Transverse colon (tissue), 4 donors: Measurements from ENCODE around the gene ZNF397. TPM values are rescaled to one million over a fixed set of nuclear protein-coding genes. Genes with fewer than 3 reads are reported as not detected.

Experiments
- DNase-seq: peaks from one replicate; pipeline ENCODE4 v3.0.0-alpha.2; 2019
- H3K27ac ChIP-seq, 4 donors: fragments of 200-600 bp; sonication (generic); 2 replicates each; pipeline ENCODE4 v1.5.1; 2016 to 2018; ENCODE audit warnings: inconsistent platforms in 4 of 4
- H3K27me3 ChIP-seq: fragments of 200-600 bp; sonication (generic); 2 replicates; pipeline ENCODE4 v1.5.1; 2017; ENCODE audit warnings: inconsistent platforms
- H3K36me3 ChIP-seq, 4 donors: fragments of 200-600 bp; sonication (generic); 2 replicates each; pipeline ENCODE4 v1.5.1; 2017 to 2019; ENCODE audit warnings: inconsistent platforms in 4 of 4
- H3K4me1 ChIP-seq, 4 donors: fragments of 200-600 bp; sonication (generic); 2 replicates each; pipeline ENCODE4 v1.5.1; 2017 to 2020; ENCODE audit warnings: inconsistent platforms in 4 of 4
- H3K4me3 ChIP-seq, 4 donors: fragments of 200-600 bp; sonication (generic); 1 replicate in 1 of 4; 2 replicates in 3 of 4; pipeline versions ENCODE4 v1.5.1 to v1.6.1; 2017 to 2019; ENCODE audit warnings: inconsistent platforms in 4 of 4
- H3K9me3 ChIP-seq, 2 donors: fragments of 200-600 bp; sonication (generic); 2 replicates each; pipeline ENCODE4 v1.5.1; 2017 to 2019; ENCODE audit warnings: inconsistent platforms in 2 of 2
- EP300 ChIP-seq: sonication (generic); formaldehyde crosslinking; IDR thresholded peaks from one replicate; pipeline ENCODE4 v1.6.1; 2017; ENCODE audit warnings: antibody characterized with exemption, low read depth
- POLR2A ChIP-seq: fragments of 450-650 bp; IDR thresholded peaks from one replicate; pipeline ENCODE4 v1.6.1; 2016; ENCODE audit warnings: antibody characterized with exemption, mild to moderate bottlenecking, moderate library complexity
- POLR2AphosphoS5 ChIP-seq, 3 donors: sonication (generic); formaldehyde crosslinking; IDR thresholded peaks; one replicate each; pipeline ENCODE4 v1.6.1; 2016; ENCODE audit warnings: antibody characterized with exemption in 3 of 3
- WGBS, 2 donors: methylation state at CpG; one replicate each; pipeline ENCODE4 v1.1.5; 2018; ENCODE audit warnings: low coverage in 1 of 2; 5-methylcytosine and 5-hydroxymethylcytosine counted together
- in situ Hi-C, 4 donors: fragments of 200-750 bp; cut with MboI; loops; one replicate each; pipeline versions ENCODE4 v1.15.0 to v1.15.1; 2017; ENCODE audit warnings: low sequenced_read_pairs in 3 of 4, low pct_ligation_motif_present in 1 of 4, low pct_unique_long_range_greater_than_20kb in 1 of 4
- intact Hi-C: fragments of 100-400 bp; cut with DNase I; formaldehyde crosslinking; loops from one replicate; pipeline ENCODE4 v1.15.1; 2023; ENCODE audit warnings: low total_unique reads
- total RNA-seq, 4 donors: library from RNA; depleted of rRNA; stranded (reverse); fragments of >200 nt; gene quantifications; one replicate each; pipeline ENCODE4 v1.1.0, GENCODE V29; 2016
- TF ChIP-seq, protein P1 (sequence below), 5 experiments: fragments of 200-600 bp in 3 of 5; fragments of 450-650 bp in 2 of 5; sonication (generic) in 3 of 5; IDR thresholded peaks; 1 replicate in 2 of 5; 2 replicates in 3 of 5; pipeline ENCODE4 v1.5.1; 2016 to 2017; ENCODE audit warnings: antibody characterized with exemption in 5 of 5, inconsistent platforms in 3 of 5, mild to moderate bottlenecking in 2 of 5, moderate library complexity in 1 of 5

The ZNF397 gene
- total RNA-seq, 4 donors from 2014 or later, result 21.8 to 60.6 (median 32.0) TPM

DNA sequence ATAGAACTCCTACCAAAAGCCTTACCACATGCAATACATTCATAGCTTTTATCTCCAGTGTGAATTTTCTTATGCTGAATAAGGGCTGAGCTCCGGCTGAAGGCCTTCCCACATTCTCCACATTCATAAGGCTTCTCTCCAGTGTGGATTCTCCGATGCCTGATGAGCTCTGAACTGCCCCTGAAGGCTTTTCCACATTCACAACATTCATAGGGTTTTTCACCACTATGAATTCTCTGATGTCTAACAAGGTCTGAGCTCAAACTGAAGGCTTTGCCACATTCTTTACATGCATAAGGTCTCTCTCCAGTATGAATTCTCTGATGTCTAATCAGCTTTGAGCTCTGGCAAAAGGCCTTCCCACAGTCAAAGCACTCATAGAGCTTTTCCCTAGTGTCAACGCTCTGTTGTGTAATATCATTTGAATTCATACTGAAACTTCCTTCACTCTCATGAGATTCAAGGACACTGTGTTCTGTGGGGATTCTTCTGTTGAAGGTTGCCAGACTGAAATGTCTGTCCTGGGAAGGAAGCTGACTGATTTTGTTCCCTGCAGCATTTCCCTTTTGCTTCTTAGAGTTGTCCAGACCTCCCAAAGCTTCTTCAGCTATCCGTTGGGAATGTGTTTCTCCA lies 12.9 kb downstream of the ZNF397 start:
- TF ChIP-seq EP300, result no peak
- TF ChIP-seq POLR2A, result no peak
- TF ChIP-seq POLR2AphosphoS5 (IDR thresholded peaks at IDR 0.05), result no peak
- TF ChIP-seq, protein P1, sequence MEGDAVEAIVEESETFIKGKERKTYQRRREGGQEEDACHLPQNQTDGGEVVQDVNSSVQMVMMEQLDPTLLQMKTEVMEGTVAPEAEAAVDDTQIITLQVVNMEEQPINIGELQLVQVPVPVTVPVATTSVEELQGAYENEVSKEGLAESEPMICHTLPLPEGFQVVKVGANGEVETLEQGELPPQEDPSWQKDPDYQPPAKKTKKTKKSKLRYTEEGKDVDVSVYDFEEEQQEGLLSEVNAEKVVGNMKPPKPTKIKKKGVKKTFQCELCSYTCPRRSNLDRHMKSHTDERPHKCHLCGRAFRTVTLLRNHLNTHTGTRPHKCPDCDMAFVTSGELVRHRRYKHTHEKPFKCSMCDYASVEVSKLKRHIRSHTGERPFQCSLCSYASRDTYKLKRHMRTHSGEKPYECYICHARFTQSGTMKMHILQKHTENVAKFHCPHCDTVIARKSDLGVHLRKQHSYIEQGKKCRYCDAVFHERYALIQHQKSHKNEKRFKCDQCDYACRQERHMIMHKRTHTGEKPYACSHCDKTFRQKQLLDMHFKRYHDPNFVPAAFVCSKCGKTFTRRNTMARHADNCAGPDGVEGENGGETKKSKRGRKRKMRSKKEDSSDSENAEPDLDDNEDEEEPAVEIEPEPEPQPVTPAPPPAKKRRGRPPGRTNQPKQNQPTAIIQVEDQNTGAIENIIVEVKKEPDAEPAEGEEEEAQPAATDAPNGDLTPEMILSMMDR (IDR thresholded peaks at IDR 0.05), result no peak
- Histone ChIP-seq H3K9me3 (peaks cover 0 to 12% of the 10 kb centered on the region in 2 donors), H3K4me1 (no peaks in the 10 kb centered on the region), H3K27me3 (no peaks in the 10 kb centered on the region), H3K4me3 (no peak overlapping the region), H3K27ac (no peak overlapping the region), H3K36me3 (peaks cover 0 to 24% (median 5%) of the 10 kb centered on the region in 4 donors)
- no peak for DNase-seq
- in situ Hi-C loops (no loop called here), intact Hi-C loops (no loop called here)
- WGBS, 2 donors, result 95 to 100% methylated on average over 4 of the region's 4 CpGs

GRCh38 chr18:35256947-35257346 lies 16.1 kb downstream of the ZNF397 start:
- 83 to 92% methylated on average over 2 to 3 of the region's 3 CpGs for WGBS, 2 donors
- H3K36me3 ChIP-seq, result peaks cover 0 to 24% (median 3%) of the 10 kb centered on the region in 4 donors
- no peak for TF ChIP-seq POLR2AphosphoS5 (IDR thresholded peaks at IDR 0.05)
- no peak for TF ChIP-seq EP300
- TF ChIP-seq POLR2A, result no peak
- TF ChIP-seq, protein P1 (IDR thresholded peaks at IDR 0.05), result no peak
- intact Hi-C loops, result no loop called here
- peaks cover 0 to 4% (median 2%) of the 10 kb centered on the region in 4 donors for H3K4me1 ChIP-seq
- peaks cover 0 to 12% of the 10 kb centered on the region in 2 donors for H3K9me3 ChIP-seq
- no peaks in the 10 kb centered on the region for H3K27me3 ChIP-seq
- in situ Hi-C loops, result no loop called here
- H3K27ac ChIP-seq, result no peak overlapping the region
- no peak for DNase-seq
- H3K4me3 ChIP-seq, result no peak overlapping the region

DNA sequence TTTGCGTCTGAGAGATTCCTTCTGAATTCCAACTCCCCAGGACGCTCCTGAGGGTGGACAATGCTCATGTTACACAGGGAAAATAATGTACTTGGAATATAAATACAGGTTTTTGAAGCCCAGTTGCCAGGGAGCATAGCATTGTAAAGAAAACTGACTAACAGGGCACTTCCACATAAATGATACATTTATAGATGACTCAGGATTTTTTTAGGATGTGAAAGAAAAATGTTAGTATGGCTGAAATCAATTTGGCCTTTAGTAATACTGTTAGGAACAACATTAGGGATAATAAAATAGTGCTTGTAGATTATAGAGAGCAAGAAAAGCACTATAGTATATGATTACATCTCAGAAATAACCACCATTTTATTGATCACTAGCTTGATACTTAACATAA lies 23.6 kb downstream of the ZNF397 start:
- intact Hi-C loops, result no loop called here
- no peak overlapping the region for H3K4me3 ChIP-seq
- in situ Hi-C loops, result no loop called here
- H3K4me1 ChIP-seq, result peaks cover 0 to 7% (median 0%) of the 10 kb centered on the region in 4 donors
- 83 to 94% methylated on average over 1 to 2 of the region's 2 CpGs for WGBS, 2 donors
- H3K27me3 ChIP-seq, result no peaks in the 10 kb centered on the region
- no peaks in the 10 kb centered on the region for H3K9me3 ChIP-seq
- no peaks in the 10 kb centered on the region for H3K36me3 ChIP-seq
- no peak for DNase-seq
- no peak overlapping the region for H3K27ac ChIP-seq
- TF ChIP-seq POLR2A, result no peak
- no peak for TF ChIP-seq EP300
- no peak for TF ChIP-seq POLR2AphosphoS5 (IDR thresholded peaks at IDR 0.05)
- TF ChIP-seq, protein P1 (IDR thresholded peaks at IDR 0.05), result no peak

GRCh38 chr18:35267161-35267651 lies 26.4 kb downstream of the ZNF397 start:
- Histone ChIP-seq H3K27ac (peak overlapping the region; percentile 80 to 87 (median 86)), H3K4me3 (peak overlapping the region; percentile 68 to 78 (median 71)), H3K9me3 (no peaks in the 10 kb centered on the region), H3K4me1 (peaks cover 0 to 7% (median 0%) of the 10 kb centered on the region in 4 donors), H3K36me3 (no peaks in the 10 kb centered on the region), H3K27me3 (no peaks in the 10 kb centered on the region)
- TF ChIP-seq POLR2A (peak; percentile 59), EP300 (no peak), POLR2AphosphoS5 (IDR thresholded peaks at IDR 0.05) (peak in 1 of 3 donors; percentile 50)
- TF ChIP-seq, protein P1 (IDR thresholded peaks at IDR 0.05), result peak in 1 of 5 experiments; percentile 4
- intact Hi-C loops, result no loop called here
- in situ Hi-C loops, result no loop called here
- 3% methylated on average over 48 of the region's 48 CpGs; no CpG with 5 or more reads in 1 of the 2 donors for WGBS, 2 donors
- DNase-seq, result peak; percentile 80
